Endothelial cell of hepatic sinusoid (primary cell): ENCODE measurements around the gene NPAT.
"Not testable (repeated sequence)": the region's sequence is repeated elsewhere in the genome, so short reads cannot be mapped to it uniquely, and the experiment has no call there.

Experiments
- in situ Hi-C: cut with HindIII; loops from 2 replicates; pipeline ENCODE4 v1.10.0; 2017; ENCODE audit warnings: low sequenced_read_pairs

The NPAT gene

DNA sequence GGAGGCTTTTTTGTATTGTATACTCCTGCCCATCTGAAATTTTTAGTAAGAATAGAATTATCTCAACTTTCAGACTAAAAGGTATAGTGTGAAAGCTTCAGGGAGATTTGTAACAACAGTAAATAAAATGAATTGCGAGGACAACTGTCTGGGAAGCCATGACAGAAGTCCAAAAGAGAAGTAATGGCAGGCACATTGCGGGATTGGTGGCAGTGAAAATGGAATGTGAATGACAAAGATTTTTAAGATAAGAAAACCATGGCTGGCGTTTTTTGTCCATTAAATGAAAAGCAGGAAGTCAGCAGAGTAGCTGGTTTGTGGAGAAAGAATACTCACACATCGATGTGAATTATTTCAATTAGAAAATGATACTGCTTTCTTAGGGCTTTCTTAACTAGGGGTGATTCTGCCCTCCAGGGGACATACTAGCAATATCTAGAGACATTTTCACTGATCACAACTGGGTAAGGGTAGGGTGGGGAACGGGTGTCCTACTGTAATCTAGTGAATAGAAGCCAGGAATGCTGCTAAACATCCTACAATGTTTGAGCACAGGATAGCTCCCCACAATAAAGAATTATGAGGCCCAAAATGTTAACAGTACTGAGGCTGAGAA, 1.6 kb downstream of the NPAT start:
- in situ Hi-C loops = no loop called here

GRCh38 chr11:108218912-108219783, 3.3 kb downstream of the NPAT start:
- in situ Hi-C loops = no loop called here

DNA sequence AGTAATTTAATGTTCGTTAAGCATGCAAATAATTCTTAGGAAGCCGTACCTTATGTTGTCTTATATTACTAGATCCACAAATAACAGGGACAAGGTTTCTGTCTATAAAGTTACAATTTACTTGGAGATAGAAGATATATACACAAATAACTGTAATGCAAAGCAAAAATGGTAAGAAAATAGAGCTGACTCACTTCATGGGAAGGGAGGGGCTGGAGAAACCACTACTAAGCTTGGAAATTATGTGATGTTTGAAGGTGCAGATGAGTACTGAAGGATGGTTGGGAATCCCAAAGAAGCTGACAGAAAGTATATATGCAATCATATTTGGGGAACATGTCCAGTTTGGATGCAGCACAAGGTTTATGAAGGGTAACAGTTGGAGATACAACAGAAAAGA, 4.0 kb downstream of the NPAT start:
- in situ Hi-C loops = no loop called here

GRCh38 chr11:108216988-108217387, 5.5 kb downstream of the NPAT start:
- in situ Hi-C loops = no loop called here

DNA sequence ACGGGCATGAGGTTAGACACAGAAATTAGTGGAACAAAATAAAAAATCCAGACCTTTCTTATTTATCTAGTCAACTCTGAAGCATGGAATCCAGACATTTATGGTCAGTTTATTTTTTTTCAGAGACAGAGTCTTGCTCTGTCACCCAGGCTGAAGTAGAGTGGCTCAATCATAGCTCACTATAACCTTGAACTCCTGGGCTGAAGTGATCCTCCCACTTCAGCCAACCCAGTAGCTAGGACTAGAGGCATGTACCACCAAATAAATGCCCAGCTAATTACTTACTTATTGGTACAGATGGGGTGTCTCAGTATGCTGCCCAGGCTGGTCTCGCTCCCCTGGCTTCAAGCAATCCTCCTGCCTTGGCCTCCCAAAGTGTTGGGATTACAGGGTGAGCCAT, 8.7 kb downstream of the NPAT start:
- in situ Hi-C loops = no loop called here

- in situ Hi-C loops = no loop called here
Measured at GRCh38 chr11:108210441-108210840, 12.0 kb downstream of the NPAT start.

DNA sequence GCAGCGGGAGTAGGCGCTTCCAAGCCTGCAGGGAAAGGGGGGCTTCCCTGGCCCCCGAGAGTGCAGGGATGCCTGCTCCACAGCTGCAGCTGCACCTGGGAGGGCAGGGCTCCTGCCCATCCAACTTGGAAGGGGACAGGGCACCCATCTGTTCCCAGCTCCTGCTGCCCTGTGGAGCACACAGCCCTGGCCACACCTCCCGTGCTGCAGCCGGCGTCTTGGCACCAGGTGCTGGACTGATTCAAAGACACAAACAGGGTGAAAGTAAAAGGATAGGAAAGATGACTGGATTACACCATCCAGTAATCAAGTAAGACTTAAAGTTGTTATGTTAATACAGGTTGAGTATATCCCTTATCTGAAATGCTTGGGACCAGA, 14.8 kb downstream of the NPAT start:
- in situ Hi-C loops = no loop called here

DNA sequence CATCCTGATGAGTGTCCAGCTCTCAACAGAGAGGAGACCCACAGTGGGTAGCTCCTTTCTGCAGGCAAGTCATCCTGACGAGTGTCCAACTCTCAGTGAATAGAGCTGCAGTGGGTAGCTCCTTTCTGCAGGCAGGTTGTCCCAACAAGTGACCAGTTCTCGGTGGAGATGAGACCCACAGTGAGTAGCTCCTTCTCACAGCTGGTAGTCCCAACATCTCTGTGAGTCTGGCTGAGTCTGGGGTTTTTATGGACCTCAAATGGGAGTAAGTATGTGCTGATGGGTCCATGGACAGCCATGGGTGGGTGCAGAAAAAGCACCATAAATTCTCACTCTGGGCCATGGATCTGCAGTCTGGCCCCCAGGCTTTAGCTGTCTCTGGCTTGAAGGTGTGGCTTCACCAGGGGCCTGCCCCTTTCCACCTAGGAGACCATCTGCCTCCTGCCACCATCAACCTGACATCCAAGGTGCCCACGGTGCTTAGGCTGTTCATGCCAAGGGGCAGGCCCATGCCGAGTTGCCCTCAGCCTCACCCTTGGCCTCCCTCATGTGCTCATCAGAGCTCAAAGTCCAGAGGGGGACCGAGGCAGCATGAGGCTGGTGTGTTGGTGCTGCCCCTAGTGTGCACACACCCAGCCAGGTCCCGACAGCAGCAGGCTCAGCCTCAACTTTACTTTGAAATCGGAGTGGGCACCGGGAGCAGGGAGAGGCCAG, 15.3 kb downstream of the NPAT start:
- in situ Hi-C loops = no loop called here

GRCh38 chr11:108206171-108206570, 16.3 kb downstream of the NPAT start:
- in situ Hi-C loops = no loop called here

- in situ Hi-C loops = no loop called here
Measured at GRCh38 chr11:108204929-108205499, 17.4 kb downstream of the NPAT start.

DNA sequence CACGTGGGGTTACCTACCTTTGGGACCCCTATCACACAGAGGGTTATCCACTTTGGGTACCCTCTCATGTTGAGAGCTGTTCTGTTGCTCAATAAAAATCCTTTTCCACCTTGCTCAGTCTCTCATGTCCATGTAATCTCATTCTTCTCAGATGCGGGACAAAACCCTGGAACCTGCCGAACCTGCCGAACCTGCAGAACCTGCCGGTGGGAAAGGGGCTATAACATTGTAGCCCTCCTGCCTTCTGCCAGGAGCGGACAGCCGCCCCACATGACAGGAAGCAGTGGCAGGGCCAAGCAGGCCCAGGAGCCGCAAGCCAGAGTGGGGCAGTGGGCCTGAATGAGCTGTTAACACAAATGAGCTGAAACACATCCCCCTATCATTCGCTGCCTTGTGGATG, 18.1 kb downstream of the NPAT start:
- in situ Hi-C loops = no loop called here

GRCh38 chr11:108203075-108203474, 19.4 kb downstream of the NPAT start:
- in situ Hi-C loops = no loop called here

GRCh38 chr11:108199446-108200321, 22.8 kb downstream of the NPAT start:
- in situ Hi-C loops = no loop called here

DNA sequence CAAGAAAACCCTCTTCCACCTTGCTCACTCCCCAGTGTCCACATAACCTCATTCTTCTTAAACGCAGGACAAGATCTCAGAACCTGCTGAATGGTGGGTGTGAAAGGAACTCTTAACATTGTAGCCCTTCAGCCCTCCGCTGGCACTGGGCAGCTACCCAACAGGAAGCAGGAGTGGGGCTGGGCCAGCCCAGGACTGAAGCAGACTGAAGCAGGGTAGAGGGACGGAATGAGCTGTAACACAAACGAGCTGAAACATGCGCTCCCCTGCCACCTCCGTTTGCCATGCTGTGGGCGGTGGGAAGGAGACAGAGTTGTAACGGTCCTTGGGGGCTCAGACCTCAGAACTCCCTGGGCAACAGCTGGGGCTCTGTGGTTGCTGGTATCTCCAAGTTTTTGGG, 23.6 kb downstream of the NPAT start:
- in situ Hi-C loops = no loop called here

DNA sequence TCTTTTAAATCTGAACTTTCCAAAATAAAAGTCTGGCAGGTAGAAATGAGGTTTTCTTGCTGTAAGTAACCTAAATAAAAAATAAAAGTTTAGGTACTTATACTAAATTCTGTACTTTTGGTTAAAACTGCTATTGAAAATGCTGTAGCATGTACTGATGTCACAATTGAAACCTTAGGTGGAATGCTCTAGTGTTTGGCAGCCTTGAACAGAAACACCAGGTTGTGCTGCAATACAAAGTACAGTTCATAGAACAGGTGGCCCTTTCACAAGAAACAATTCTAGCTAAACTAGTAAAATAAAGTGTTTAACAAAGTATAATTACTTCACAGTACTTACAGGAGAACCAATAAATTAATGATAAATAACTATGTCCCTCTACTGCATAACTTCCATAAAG, 25.1 kb downstream of the NPAT start:
- in situ Hi-C loops = no loop called here

- in situ Hi-C loops = no loop called here
Measured at GRCh38 chr11:108196901-108197300, 25.5 kb downstream of the NPAT start.

- in situ Hi-C loops = loop anchor here (5.0 kb wide), 1 partner anchor 71 kb away; the partner anchor contains the start of gene ACAT1
Measured at GRCh38 chr11:108193725-108194124, 28.7 kb downstream of the NPAT start.

GRCh38 chr11:108177570-108177969, 44.9 kb downstream of the NPAT start:
- in situ Hi-C loops = no loop called here

- in situ Hi-C loops = no loop called here
Measured at GRCh38 chr11:108170184-108170583, 52.3 kb downstream of the NPAT start.

DNA sequence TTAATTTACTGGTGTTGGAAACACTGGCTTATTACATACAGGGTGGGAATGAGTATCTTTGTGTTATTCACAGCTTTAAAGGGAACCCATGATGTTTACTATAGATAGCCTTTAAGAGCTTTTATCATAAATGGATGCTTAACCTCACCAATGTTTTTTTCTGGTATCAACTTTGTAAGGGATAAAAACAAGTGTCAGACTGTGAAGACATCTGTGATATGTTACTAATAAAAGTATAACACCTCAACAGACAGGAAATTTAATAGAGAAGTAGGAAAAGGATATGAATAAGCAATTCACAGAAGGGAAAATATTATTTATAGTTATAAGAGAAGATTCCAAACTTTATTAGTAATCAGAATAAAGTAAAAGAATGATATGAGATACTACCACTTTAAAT, 54.8 kb downstream of the NPAT start:
- in situ Hi-C loops = no loop called here

DNA sequence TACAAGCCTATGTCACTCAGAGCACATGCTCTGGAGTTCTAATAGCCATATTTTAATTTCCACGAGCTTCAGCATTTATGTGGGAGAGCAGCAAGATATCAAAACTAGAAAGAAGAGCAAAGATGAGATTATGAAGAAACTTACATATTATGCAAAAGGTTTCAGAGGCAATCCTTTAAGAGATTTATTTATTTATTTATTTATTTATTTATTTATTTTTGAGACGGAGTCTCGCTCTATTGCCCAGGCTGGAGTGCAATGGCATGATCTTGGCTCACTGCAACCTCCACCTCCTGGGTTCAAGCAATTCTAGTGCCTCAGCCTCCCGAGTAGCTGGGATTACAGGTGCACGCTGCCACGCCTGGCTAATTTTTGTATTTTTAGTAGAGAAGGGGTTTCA, 59.6 kb downstream of the NPAT start:
- in situ Hi-C loops = not testable (repeated sequence)
